AG20443 (cell line): ENCODE data around the gene HRH1.

Experiments
- DNase-seq: peaks from one replicate; pipeline ENCODE4 v3.0.0; 2012; ENCODE audit warnings: low spot score, mixed read lengths

HRH1 gene

DNA sequence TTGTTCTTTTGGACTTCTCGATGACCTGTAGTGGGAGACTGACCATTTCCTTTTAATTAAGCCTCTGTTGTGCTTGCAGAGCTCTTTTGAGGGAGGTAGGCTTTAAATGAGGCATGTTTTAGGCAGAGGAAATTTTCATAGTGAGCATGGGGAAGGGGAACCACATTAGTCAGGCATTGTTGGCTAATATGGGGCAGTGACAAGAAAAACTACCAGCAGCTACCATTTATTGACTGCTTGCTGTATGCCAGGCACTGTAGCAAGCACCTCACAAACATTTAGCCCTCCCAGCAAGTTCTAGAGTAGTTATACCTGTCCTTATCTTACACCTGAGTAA, 128.8 kb downstream of the HRH1 start:
- no peak for DNase-seq

DNA sequence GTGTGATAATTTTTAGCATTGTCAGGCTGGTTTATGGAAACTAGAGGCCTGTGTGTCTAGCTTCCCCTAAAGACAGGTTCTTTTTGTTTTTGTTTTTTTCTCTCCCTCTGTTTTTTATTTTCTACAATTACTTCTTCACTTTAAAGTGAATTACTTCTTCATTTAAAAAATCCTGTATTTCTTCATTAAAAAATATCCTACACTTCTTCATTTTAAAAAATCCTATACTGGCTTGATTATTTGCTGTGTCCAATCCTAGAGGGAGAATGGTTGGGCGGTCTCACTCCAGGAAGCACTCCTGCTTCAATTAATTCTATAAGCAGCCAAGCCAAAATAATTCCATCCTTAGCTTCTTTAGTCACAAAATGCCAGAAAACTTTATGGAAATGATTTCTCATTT, 129.7 kb downstream of the HRH1 start:
- no peak for DNase-seq

GRCh38 chr3:11285471-11285870, 131.2 kb downstream of the HRH1 start:
- no peak for DNase-seq

DNA sequence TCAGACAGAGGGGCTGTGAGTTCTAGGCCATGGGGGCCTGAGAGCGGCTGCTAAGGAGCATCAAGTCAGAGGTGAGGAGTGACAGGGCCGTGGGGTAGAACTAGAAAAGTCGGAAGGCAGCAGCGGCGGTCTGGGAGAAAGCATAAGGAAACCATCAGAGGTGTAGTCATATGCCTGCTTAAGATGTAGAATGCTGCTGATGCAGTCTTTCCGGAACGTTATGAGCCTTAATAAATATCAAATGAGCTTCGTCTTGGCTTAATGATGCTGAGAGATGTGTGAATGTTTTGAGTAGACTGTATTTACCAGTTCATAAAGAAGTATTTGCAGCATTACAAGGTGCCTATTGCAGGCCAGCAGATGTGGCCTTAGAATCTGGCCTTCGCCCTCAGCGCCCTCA, 133.1 kb downstream of the HRH1 start:
- no peak for DNase-seq

- DNase-seq: peak; percentile 26
Measured at GRCh38 chr3:11288021-11288491, 133.8 kb downstream of the HRH1 start.

GRCh38 chr3:11288786-11289637, 134.7 kb downstream of the HRH1 start:
- DNase-seq: peak; percentile 67

- DNase-seq: no peak
Measured at GRCh38 chr3:11289864-11290263, 135.6 kb downstream of the HRH1 start.

GRCh38 chr3:11290743-11291680, 136.7 kb downstream of the HRH1 start:
- DNase-seq: peak; percentile 20

DNA sequence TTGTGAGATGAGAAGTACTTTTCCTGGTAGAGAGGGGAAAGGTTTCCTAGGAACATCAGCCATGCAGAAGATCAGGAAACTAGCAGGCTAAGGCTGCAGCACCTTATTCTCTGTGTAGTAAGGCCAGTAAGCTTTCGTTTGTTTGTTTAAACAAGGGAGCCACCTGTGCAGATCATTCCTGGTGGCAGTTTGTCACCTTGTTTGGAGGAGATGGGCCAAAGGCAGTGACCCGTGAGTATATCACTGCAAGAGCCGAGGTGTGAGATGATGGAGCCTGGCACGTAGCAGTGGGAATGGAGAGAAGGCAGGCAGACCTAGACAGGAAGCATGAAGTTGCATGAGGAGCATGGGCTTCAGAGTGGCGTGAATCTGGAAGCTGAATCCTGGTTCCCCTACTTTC, 137.5 kb downstream of the HRH1 start:
- no peak for DNase-seq

GRCh38 chr3:11297126-11297525, 142.8 kb downstream of the HRH1 start:
- no peak for DNase-seq

GRCh38 chr3:11300970-11301369, 146.7 kb downstream of the HRH1 start:
- no peak for DNase-seq

- DNase-seq: no peak
Measured at GRCh38 chr3:11302444-11302843, 148.2 kb downstream of the HRH1 start.

DNA sequence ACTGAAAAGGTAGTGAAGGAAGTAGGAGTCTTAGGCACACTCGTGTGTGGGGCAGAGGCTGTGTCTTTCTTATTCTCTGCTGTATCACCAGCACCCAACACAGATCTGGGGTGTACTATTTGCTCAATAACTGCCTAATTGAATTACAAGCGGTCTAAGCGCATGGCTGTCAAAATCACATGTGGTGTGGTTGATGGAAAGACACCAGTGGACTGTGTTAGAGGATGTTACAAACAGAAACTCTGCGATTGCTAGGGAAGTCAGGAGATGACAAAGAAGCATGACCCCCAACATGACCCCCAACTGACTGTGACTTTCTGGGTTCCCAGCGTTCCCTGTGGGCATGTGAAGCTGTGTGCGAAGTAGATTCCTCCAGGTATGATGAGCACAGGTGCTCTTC, 149.9 kb downstream of the HRH1 start:
- no peak for DNase-seq

GRCh38 chr3:11305509-11305908, 151.2 kb downstream of the HRH1 start:
- DNase-seq: no peak

DNA sequence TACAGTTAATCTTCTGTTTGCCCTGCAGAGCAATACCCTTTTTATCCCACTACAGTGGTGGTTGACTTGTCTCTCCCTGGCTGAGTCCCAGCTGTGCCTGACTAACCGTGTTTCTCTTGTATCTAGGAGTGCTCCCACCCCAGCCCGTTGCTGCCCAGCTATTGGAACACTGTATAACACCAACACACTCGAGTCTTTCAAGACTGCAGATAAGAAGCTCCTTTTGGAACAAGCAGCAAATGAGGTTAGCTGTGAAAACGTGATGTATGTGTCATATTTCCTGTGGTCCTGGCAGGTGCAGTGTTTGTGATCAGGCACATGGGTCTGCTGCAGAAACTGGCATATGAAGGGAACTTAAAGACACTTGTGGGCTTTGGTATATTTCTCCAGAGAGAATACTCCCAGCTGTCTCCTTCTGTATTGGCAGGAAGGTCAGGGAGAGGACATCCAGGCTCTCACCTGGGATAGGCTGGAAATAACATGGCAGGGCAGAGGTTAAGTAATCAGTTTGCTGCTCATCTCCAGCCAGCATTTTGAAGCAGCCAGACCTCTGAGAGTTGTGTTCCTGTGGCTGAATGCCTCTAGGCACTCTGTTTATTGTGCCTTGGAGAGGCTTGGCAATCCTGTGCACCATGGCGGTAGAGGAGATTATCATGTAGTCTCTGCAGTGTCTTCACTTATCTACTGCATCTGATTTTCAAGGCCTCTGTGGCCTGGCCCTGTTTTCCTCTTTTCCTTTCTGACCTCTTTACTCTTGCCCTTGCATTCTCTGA, 152.7 kb downstream of the HRH1 start:
- no peak for DNase-seq

- DNase-seq: no peak
Measured at GRCh38 chr3:11307830-11308432, 153.6 kb downstream of the HRH1 start.

DNA sequence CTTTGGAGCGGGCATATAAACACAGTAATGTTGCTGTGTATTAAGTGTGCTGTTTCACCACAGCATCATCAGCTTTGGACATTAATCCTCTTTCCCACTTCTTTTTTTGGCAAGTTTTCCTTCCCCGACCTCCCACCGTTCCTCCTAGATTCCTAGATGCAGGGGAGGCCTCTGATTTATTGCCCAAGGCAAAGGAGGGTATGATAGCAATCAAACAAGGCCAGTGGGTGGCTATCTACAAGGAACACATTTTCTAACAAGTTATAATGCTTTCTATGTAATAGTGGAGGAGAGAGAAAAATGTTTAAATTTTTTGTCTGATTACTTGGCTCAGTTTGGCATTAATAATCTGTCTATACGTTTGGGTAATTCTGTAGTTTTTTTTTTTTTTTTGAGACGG, 156.0 kb downstream of the HRH1 start:
- DNase-seq: no peak

GRCh38 chr3:11312166-11312565, 157.9 kb downstream of the HRH1 start:
- DNase-seq: no peak
